HepG2 (cell line): Measurements from ENCODE around the gene SNAPIN. TPM values are rescaled to one million over a fixed set of nuclear protein-coding genes. Genes with fewer than 3 reads are reported as not detected.

Experiments used
- CEBPG ChIP-seq: IDR thresholded peaks from 2 replicates; pipeline ENCODE4 v1.6.1; 2016
- HOXA7 ChIP-seq: sonication (generic); formaldehyde crosslinking; IDR thresholded peaks from 2 replicates; pipeline ENCODE4 v1.8.1; 2022; ENCODE audit warnings: mild to moderate bottlenecking, missing genetic modification reagents, moderate library complexity
- NR2C2 ChIP-seq: sonication (generic); formaldehyde crosslinking; IDR thresholded peaks from 2 replicates; pipeline ENCODE4 v1.4.0; 2020; ENCODE audit warnings: missing genetic modification reagents, mild to moderate bottlenecking, moderate library complexity, borderline replicate concordance
- NR3C1 ChIP-seq: sonication (generic); formaldehyde crosslinking; IDR thresholded peaks from 2 replicates; pipeline ENCODE4 v1.4.0; 2020; ENCODE audit warnings: missing genetic modification reagents
- NRL ChIP-seq: sonication (generic); formaldehyde crosslinking; IDR thresholded peaks from 2 replicates; pipeline ENCODE4 v1.5.0; 2020; ENCODE audit warnings: missing genetic modification reagents, mild to moderate bottlenecking, moderate library complexity, borderline replicate concordance
- SATB2 ChIP-seq: sonication (generic); formaldehyde crosslinking; IDR thresholded peaks from 2 replicates; pipeline ENCODE4 v1.5.0; 2020; ENCODE audit warnings: missing genetic modification reagents
- SRY ChIP-seq: sonication (generic); formaldehyde crosslinking; IDR thresholded peaks from 2 replicates; pipeline ENCODE4 v1.8.0; 2022; ENCODE audit warnings: mild to moderate bottlenecking, missing genetic modification reagents
- TCF12 ChIP-seq, 2 experiments: fragments of 450-650 bp in 1 of 2; sonication (generic) in 1 of 2; formaldehyde crosslinking in 1 of 2; IDR thresholded peaks; 2 replicates each; pipeline versions ENCODE4 v1.6.1 to v1.8.0; 2017 to 2022; ENCODE audit warnings: antibody characterized with exemption in 1 of 2, mild to moderate bottlenecking in 1 of 2, missing genetic modification reagents in 1 of 2, moderate library complexity in 1 of 2
- ZFP1 ChIP-seq: IDR thresholded peaks from 2 replicates; pipeline ENCODE4 v1.6.1; 2016
- ZNF556 ChIP-seq: sonication (generic); formaldehyde crosslinking; IDR thresholded peaks from 2 replicates; pipeline ENCODE4 v1.4.0; 2020; ENCODE audit warnings: mild to moderate bottlenecking, missing genetic modification reagents, borderline replicate concordance
- ZNF788 ChIP-seq: sonication (generic); formaldehyde crosslinking; IDR thresholded peaks from 2 replicates; pipeline ENCODE4 v1.5.0; 2020; ENCODE audit warnings: mild to moderate bottlenecking, missing genetic modification reagents, borderline replicate concordance
- ZNF790 ChIP-seq: sonication (generic); formaldehyde crosslinking; IDR thresholded peaks from 2 replicates; pipeline ENCODE4 v1.8.0; 2022; ENCODE audit warnings: missing genetic modification reagents, mild to moderate bottlenecking, borderline replicate concordance
- polyA plus RNA-seq, 8 experiments: library from polyadenylated mRNA; depleted of rRNA in 3 of 8; stranded (reverse) in 7 of 8; unstranded in 1 of 8; fragments of >200 nt; fragmentation: Illumina TruSeq in 4 of 8; extraction: Trizol in 4 of 8; gene quantifications; 2 replicates each; pipeline versions ENCODE4 v1.2.1 to v1.2.3, GENCODE V29; 2011 to 2016; ENCODE audit warnings: low read depth in 4 of 8, missing spikeins in 1 of 8, mixed read lengths in 1 of 8; ENCODE audit not compliant: insufficient read depth in 1 of 8
- total RNA-seq, 5 experiments: library from RNA; depleted of rRNA; stranded (reverse); fragments of >200 nt; fragmentation: Illumina TruSeq; extraction: Trizol; gene quantifications; 2 replicates each; pipeline ENCODE4 v1.2.3, GENCODE V29; 2016; ENCODE audit warnings: low read depth in 1 of 5
- TF ChIP-seq, protein P1 (sequence below): sonication (generic); formaldehyde crosslinking; IDR thresholded peaks from 2 replicates; pipeline ENCODE4 v1.5.0; 2020; ENCODE audit warnings: mild to moderate bottlenecking, missing genetic modification reagents, borderline replicate concordance
- TF ChIP-seq, protein P2 (sequence below): sonication (generic); formaldehyde crosslinking; IDR thresholded peaks from 2 replicates; pipeline ENCODE4 v1.4.0; 2020; ENCODE audit warnings: missing genetic modification reagents
- TF ChIP-seq, protein P3 (sequence below): IDR thresholded peaks from 2 replicates; pipeline ENCODE4 v1.6.1; 2012; ENCODE audit warnings: inconsistent platforms
- TF ChIP-seq, protein P4 (sequence below): sonication (generic); formaldehyde crosslinking; IDR thresholded peaks from 2 replicates; pipeline ENCODE4 v1.5.1; 2020; ENCODE audit warnings: mild to moderate bottlenecking, moderate library complexity, missing genetic modification reagents
- TF ChIP-seq, protein P5 (sequence below): sonication (generic); formaldehyde crosslinking; IDR thresholded peaks from 2 replicates; pipeline ENCODE4 v1.5.0; 2020; ENCODE audit warnings: missing genetic modification reagents, mild to moderate bottlenecking, borderline replicate concordance

Gene SNAPIN
- total and polyA plus RNA-seq, 2 of the 13 experiments (the other 11 are each of a cell fraction or from before 2014, with no cell fraction given) = 23.9 to 25.7 TPM

DNA sequence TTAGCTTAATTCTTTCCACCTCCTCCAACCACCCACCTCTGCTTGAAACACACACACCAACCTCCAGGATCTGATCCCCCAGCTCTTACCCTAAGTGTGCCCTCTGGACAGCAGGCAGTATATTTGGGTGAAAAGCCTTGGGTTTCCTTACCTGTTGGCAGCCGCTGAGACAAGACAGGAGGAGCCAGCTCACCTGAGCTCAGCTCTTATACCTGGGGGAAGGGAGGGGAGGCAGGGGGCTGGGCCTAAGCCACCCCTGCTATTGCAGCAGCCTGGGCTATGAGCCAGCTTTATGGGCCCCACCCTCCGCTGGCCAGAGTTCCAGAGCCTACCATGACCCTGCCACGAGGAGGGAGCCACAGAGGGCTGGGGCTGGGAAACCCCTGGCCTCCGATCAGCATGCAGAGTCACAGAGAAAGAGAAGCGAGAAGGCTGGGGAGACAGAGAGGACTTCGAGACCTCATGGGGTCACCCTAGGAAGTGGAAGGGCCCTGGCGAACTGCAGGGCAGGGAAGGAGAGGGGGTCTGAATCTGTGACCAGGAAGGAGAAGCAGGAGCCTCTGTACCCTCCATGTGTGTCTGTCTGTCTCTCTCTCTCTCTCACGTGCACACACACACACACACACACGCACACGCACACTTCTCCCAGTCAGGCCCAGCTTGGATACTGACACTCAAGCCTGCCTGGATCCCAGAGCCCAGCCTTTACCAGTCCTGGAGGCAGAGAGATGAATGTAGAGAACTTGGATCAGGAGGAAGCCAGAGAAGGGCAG, 42.2 kb upstream of the SNAPIN start, which contains the start of gene S100A14 (continued):
- TF ChIP-seq, protein P1, sequence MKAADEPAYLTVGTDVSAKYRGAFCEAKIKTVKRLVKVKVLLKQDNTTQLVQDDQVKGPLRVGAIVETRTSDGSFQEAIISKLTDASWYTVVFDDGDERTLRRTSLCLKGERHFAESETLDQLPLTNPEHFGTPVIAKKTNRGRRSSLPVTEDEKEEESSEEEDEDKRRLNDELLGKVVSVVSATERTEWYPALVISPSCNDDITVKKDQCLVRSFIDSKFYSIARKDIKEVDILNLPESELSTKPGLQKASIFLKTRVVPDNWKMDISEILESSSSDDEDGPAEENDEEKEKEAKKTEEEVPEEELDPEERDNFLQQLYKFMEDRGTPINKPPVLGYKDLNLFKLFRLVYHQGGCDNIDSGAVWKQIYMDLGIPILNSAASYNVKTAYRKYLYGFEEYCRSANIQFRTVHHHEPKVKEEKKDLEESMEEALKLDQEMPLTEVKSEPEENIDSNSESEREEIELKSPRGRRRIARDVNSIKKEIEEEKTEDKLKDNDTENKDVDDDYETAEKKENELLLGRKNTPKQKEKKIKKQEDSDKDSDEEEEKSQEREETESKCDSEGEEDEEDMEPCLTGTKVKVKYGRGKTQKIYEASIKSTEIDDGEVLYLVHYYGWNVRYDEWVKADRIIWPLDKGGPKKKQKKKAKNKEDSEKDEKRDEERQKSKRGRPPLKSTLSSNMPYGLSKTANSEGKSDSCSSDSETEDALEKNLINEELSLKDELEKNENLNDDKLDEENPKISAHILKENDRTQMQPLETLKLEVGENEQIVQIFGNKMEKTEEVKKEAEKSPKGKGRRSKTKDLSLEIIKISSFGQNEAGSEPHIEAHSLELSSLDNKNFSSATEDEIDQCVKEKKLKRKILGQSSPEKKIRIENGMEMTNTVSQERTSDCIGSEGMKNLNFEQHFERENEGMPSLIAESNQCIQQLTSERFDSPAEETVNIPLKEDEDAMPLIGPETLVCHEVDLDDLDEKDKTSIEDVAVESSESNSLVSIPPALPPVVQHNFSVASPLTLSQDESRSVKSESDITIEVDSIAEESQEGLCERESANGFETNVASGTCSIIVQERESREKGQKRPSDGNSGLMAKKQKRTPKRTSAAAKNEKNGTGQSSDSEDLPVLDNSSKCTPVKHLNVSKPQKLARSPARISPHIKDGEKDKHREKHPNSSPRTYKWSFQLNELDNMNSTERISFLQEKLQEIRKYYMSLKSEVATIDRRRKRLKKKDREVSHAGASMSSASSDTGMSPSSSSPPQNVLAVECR = peak; percentile 27; the same call in 1 of the 2 replicates
- TF ChIP-seq NR2C2 (CRISPR knock-in tag) (no peak), NRL (0 out of 2 replicates have a peak, but pooled peaks have one; percentile 49), ZFP1 (CRISPR knock-in tag) (no peak), NR3C1 (CRISPR knock-in tag) (no peak), ZNF788 (no peak), SATB2 (CRISPR knock-in tag) (no peak), ZNF556 (CRISPR knock-in tag) (0 out of 2 replicates have a peak, but pooled peaks have one; percentile 36), TCF12 (IDR thresholded peaks at IDR 0.05) (no peak), TCF12 (CRISPR knock-in tag; IDR thresholded peaks at IDR 0.05) (no peak), HOXA7 (CRISPR knock-in tag) (no peak), SRY (CRISPR knock-in tag) (no peak), CEBPG (CRISPR knock-in tag) (peak; percentile 62; the same call in 1 of the 2 replicates), ZNF790 (CRISPR knock-in tag) (no peak)
- TF ChIP-seq, protein P2, sequence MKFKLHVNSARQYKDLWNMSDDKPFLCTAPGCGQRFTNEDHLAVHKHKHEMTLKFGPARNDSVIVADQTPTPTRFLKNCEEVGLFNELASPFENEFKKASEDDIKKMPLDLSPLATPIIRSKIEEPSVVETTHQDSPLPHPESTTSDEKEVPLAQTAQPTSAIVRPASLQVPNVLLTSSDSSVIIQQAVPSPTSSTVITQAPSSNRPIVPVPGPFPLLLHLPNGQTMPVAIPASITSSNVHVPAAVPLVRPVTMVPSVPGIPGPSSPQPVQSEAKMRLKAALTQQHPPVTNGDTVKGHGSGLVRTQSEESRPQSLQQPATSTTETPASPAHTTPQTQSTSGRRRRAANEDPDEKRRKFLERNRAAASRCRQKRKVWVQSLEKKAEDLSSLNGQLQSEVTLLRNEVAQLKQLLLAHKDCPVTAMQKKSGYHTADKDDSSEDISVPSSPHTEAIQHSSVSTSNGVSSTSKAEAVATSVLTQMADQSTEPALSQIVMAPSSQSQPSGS (CRISPR knock-in tag) = no peak
- TF ChIP-seq, protein P3, sequence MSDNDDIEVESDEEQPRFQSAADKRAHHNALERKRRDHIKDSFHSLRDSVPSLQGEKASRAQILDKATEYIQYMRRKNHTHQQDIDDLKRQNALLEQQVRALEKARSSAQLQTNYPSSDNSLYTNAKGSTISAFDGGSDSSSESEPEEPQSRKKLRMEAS = peak; percentile 81
- TF ChIP-seq, protein P4, sequence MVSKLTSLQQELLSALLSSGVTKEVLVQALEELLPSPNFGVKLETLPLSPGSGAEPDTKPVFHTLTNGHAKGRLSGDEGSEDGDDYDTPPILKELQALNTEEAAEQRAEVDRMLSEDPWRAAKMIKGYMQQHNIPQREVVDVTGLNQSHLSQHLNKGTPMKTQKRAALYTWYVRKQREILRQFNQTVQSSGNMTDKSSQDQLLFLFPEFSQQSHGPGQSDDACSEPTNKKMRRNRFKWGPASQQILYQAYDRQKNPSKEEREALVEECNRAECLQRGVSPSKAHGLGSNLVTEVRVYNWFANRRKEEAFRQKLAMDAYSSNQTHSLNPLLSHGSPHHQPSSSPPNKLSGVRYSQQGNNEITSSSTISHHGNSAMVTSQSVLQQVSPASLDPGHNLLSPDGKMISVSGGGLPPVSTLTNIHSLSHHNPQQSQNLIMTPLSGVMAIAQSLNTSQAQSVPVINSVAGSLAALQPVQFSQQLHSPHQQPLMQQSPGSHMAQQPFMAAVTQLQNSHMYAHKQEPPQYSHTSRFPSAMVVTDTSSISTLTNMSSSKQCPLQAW (CRISPR knock-in tag) = 0 out of 2 replicates have a peak, but pooled peaks have one; percentile 55
- TF ChIP-seq, protein P5, sequence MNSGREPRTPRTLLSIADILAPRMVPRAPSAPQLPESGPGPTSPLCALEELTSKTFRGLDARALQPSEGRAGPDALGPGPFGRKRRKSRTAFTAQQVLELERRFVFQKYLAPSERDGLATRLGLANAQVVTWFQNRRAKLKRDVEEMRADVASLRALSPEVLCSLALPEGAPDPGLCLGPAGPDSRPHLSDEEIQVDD (CRISPR knock-in tag) = 0 out of 2 replicates have a peak, but pooled peaks have one; percentile 32
